IMR-90 (cell line): ENCODE results near the gene DLGAP4. TPM values are rescaled to one million over a fixed set of nuclear protein-coding genes. Genes with fewer than 3 reads are reported as not detected.

ENCODE experiments used
- ATAC-seq: fragments of 200-7000 bp; cut with Tn5 transposase; 2 replicates; pipeline ENCODE4 v1.9.1; 2020; ENCODE audit warnings: low read depth, mild to moderate bottlenecking, moderate library complexity
- BruUV-seq: library from RNA; stranded (reverse); fragments of 400-500 nt; replicated peaks from 2 replicates; lab custom pipeline; 2021; lab: Mats Ljungman, UMichigan
- CTCF ChIA-PET: fragments of 300-600 bp; formaldehyde crosslinking; extraction: SDS; loops from one replicate; lab custom pipeline; 2021; ENCODE audit warnings: antibody characterized with exemption; lab: Yijun Ruan, JAX
- POLR2A ChIA-PET: fragments of 300-600 bp; sonication (Branson Sonifier 250); formaldehyde crosslinking; loops from one replicate; lab custom pipeline; 2022; ENCODE audit warnings: antibody characterized with exemption; ENCODE audit not compliant: unreplicated experiment; lab: Charles Lee
- DNase-seq: peaks from one replicate; pipeline ENCODE4 v3.0.0; 2013
- H2AFZ ChIP-seq: replicated peaks from 2 replicates; pipeline ENCODE3; 2013; ENCODE audit warnings: low read length, mild to moderate bottlenecking; ENCODE audit not compliant: poor library complexity
- H2AK5ac ChIP-seq: 2 replicates; pipeline ENCODE4 v1.6.1; 2013; ENCODE audit warnings: low read depth, low read length, inconsistent platforms
- H2AK9ac ChIP-seq: replicated peaks from 2 replicates; pipeline ENCODE3; 2013; ENCODE audit warnings: mild to moderate bottlenecking, low read depth, low read length, moderate library complexity; ENCODE audit not compliant: poor library complexity
- H2BK120ac ChIP-seq: 2 replicates; pipeline ENCODE4 v1.6.1; 2013; ENCODE audit warnings: low read depth, low read length, inconsistent platforms
- H2BK15ac ChIP-seq: 3 replicates; pipeline ENCODE4 v1.6.1; 2013; ENCODE audit warnings: low read depth, low read length, inconsistent platforms
- H2BK20ac ChIP-seq: 2 replicates; pipeline ENCODE4 v1.6.1; 2013; ENCODE audit warnings: low read depth, mild to moderate bottlenecking, inconsistent platforms, low read length, moderate library complexity
- H2BK5ac ChIP-seq: 2 replicates; pipeline ENCODE4 v1.6.1; 2013; ENCODE audit warnings: mild to moderate bottlenecking, low read depth, low read length, inconsistent platforms; ENCODE audit not compliant: poor library complexity, severe bottlenecking
- H3K14ac ChIP-seq: replicated peaks from 2 replicates; pipeline ENCODE4 v1.6.1; 2013; ENCODE audit warnings: low read depth, low read length, inconsistent platforms
- H3K18ac ChIP-seq: 2 replicates; pipeline ENCODE4 v1.6.1; 2013; ENCODE audit warnings: low read depth, low read length, control low read depth
- H3K23ac ChIP-seq: 2 replicates; pipeline ENCODE4 v1.6.1; 2013; ENCODE audit warnings: low read depth, low read length, inconsistent platforms
- H3K27ac ChIP-seq: 2 replicates; pipeline ENCODE4 v1.5.1; 2013; ENCODE audit warnings: mild to moderate bottlenecking, control low read depth, low read length; ENCODE audit not compliant: insufficient read depth
- H3K27me3 ChIP-seq: 2 replicates; pipeline ENCODE4 v1.6.1; 2013; ENCODE audit warnings: low read length; ENCODE audit not compliant: control insufficient read depth, insufficient read depth
- H3K36me3 ChIP-seq: 2 replicates; pipeline ENCODE4 v1.6.1; 2013; ENCODE audit warnings: low read length, mixed read lengths; ENCODE audit not compliant: control insufficient read depth, insufficient read depth
- H3K4ac ChIP-seq: 2 replicates; pipeline ENCODE4 v1.6.1; 2013; ENCODE audit warnings: low read depth, low read length, inconsistent platforms
- H3K4me1 ChIP-seq: 2 replicates; pipeline ENCODE4 v1.6.1; 2013; ENCODE audit warnings: low read length, mixed read lengths; ENCODE audit not compliant: control insufficient read depth, insufficient read depth
- H3K4me2 ChIP-seq: 2 replicates; pipeline ENCODE4 v1.6.1; 2013; ENCODE audit warnings: low read depth, mild to moderate bottlenecking, control low read depth, low read length, moderate library complexity
- H3K4me3 ChIP-seq: 2 replicates; pipeline ENCODE4 v1.5.1; 2013; ENCODE audit warnings: low read depth, mild to moderate bottlenecking, control low read depth, low read length, moderate library complexity; ENCODE audit not compliant: insufficient read depth
- H3K56ac ChIP-seq: 2 replicates; pipeline ENCODE4 v1.6.1; 2013; ENCODE audit warnings: low read length, inconsistent platforms; ENCODE audit not compliant: insufficient read depth; ENCODE audit errors: extremely low read depth
- H3K79me1 ChIP-seq, 2 experiments: 2 replicates each; pipeline ENCODE4 v1.6.1; 2013; ENCODE audit warnings: low read length in 2 of 2, inconsistent platforms in 1 of 2, low read depth in 1 of 2
- H3K9ac ChIP-seq: 2 replicates; pipeline ENCODE4 v1.6.1; 2013; ENCODE audit warnings: low read depth, low read length, control low read depth
- H3K9me1 ChIP-seq: 2 replicates; pipeline ENCODE4 v1.6.1; 2013; ENCODE audit warnings: low read length, inconsistent platforms; ENCODE audit not compliant: insufficient read depth
- H3K9me3 ChIP-seq: 2 replicates; pipeline ENCODE4 v1.6.1; 2013; ENCODE audit warnings: low read length; ENCODE audit not compliant: control insufficient read depth, insufficient read depth
- H4K20me1 ChIP-seq: 2 replicates; pipeline ENCODE4 v1.6.1; 2013; ENCODE audit warnings: low read length, inconsistent platforms; ENCODE audit not compliant: insufficient read depth
- H4K5ac ChIP-seq: 2 replicates; pipeline ENCODE4 v1.6.1; 2013; ENCODE audit warnings: mild to moderate bottlenecking, low read depth, low read length, control low read depth
- H4K8ac ChIP-seq, 2 experiments: 2 replicates each; pipeline ENCODE4 v1.6.1; 2013; ENCODE audit warnings: low read depth in 2 of 2, low read length in 2 of 2, control low read depth in 1 of 2, inconsistent platforms in 1 of 2
- H4K91ac ChIP-seq: 2 replicates; pipeline ENCODE4 v1.6.1; 2013; ENCODE audit warnings: low read depth, low read length, inconsistent platforms; ENCODE audit not compliant: insufficient read depth
- CHD1 ChIP-seq: IDR thresholded peaks from 2 replicates; pipeline ENCODE4 v1.6.1; 2012; ENCODE audit warnings: low read depth, low read length, improper control_type of control experiment
- FOS ChIP-seq: fragments of 150-350 bp; IDR thresholded peaks from 2 replicates; pipeline ENCODE4 v1.6.1; 2016; ENCODE audit warnings: low read depth, low read length
- MAFK ChIP-seq: IDR thresholded peaks from 2 replicates; pipeline ENCODE4 v1.6.1; 2012; ENCODE audit warnings: low read depth, low read length, improper control_type of control experiment
- MAZ ChIP-seq: IDR thresholded peaks from 2 replicates; pipeline ENCODE4 v1.6.1; 2012; ENCODE audit warnings: low read depth, mild to moderate bottlenecking, low read length, improper control_type of control experiment, moderate library complexity, borderline replicate concordance
- MXI1 ChIP-seq: IDR thresholded peaks from 2 replicates; pipeline ENCODE4 v1.6.1; 2012; ENCODE audit warnings: low read depth, mild to moderate bottlenecking, low read length, moderate library complexity, borderline replicate concordance
- NFE2L2 ChIP-seq: fragments of 150-350 bp; IDR thresholded peaks from 2 replicates; pipeline ENCODE4 v1.6.1; 2016; ENCODE audit warnings: low read depth, mild to moderate bottlenecking, low read length
- POLR2A ChIP-seq: IDR thresholded peaks from 2 replicates; pipeline ENCODE4 v1.6.1; 2012; ENCODE audit warnings: mild to moderate bottlenecking, low read depth, low read length
- RAD21 ChIP-seq: IDR thresholded peaks from 2 replicates; pipeline ENCODE4 v1.6.1; 2012; ENCODE audit warnings: low read length, improper control_type of control experiment
- RFX5 ChIP-seq: IDR thresholded peaks from 2 replicates; pipeline ENCODE4 v1.8.0; 2012; ENCODE audit warnings: low read depth, mild to moderate bottlenecking, low read length, moderate library complexity
- USF2 ChIP-seq: fragments of 150-350 bp; IDR thresholded peaks from 2 replicates; pipeline ENCODE4 v1.6.1; 2017; ENCODE audit warnings: mild to moderate bottlenecking, antibody characterized with exemption, low read length, low read depth
- whole genome bisulfite sequencing, 2 experiments: methylation state at CpG; one replicate each; pipeline versions ENCODE4 v1.1.5 to v1.1.7; 2013; ENCODE audit warnings: missing lambda C conversion rate in 2 of 2; ENCODE audit not compliant: insufficient read length in 1 of 2; ENCODE audit errors: extremely low coverage in 2 of 2; 5-methylcytosine and 5-hydroxymethylcytosine counted together
- dilution Hi-C: fragments of 300-500 bp; cut with HindIII; formaldehyde crosslinking; loops from one replicate; pipeline ENCODE4 v1.14.3; 2018; ENCODE audit warnings: low sequenced_read_pairs; ENCODE audit not compliant: unreplicated experiment
- in situ Hi-C: fragments of 300-500 bp; cut with MboI; formaldehyde crosslinking; loops from 3 replicates; pipeline ENCODE4 v1.14.3; 2019; ENCODE audit warnings: low sequenced_read_pairs, inconsistent platforms, mixed read lengths
- intact Hi-C: fragments of 100-400 bp; cut with micrococcal nuclease; formaldehyde crosslinking; loops from 2 replicates; pipeline ENCODE4 v1.10.0; 2022
- polyA plus RNA-seq, 3 experiments: library from polyadenylated mRNA; depleted of rRNA; stranded (reverse); fragments of >200 nt; gene quantifications; 2 replicates each; pipeline ENCODE4 v1.2.3, GENCODE V29; 2012; ENCODE audit warnings: low replicate concordance in 1 of 3
- total RNA-seq: library from RNA; depleted of rRNA; stranded (reverse); fragments of >200 nt; gene quantifications from 2 replicates; pipeline ENCODE4 v1.2.3, GENCODE V29; 2012
- TF ChIP-seq, protein P1 (sequence below): fragments of 150-350 bp; IDR thresholded peaks from 2 replicates; pipeline ENCODE4 v1.6.1; 2016; ENCODE audit warnings: low read depth, mild to moderate bottlenecking, low read length, moderate library complexity, borderline replicate concordance

The DLGAP4 gene
- total and polyA plus RNA-seq, 2 of the 4 experiments (the other 2 are of a cell fraction): 32.3 to 73.2 TPM

DNA sequence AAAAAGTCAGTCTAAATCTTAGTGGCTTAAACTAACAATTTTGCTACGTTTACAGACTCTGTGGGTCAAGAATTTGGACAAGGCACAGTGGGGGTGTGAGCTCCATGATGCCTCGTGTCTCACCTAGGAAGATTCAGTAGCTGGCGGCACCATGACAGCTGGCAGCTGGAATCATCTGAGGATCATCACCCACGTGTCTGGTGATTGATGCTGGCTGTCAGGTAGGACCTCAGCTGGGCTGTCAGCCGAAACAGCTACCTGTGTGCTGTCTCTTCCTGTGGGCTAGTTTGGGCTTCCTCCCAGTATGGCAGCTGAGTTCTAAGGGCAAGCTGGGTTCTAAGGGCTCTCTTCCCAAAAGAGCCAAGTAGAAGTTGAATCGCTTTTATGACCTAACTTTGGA, 26.4 kb upstream of the DLGAP4 start:
- dilution Hi-C loops: no loop called here
- Histone ChIP-seq H4K20me1 (no peaks in the 10 kb centered on the region), H2BK120ac (no peak overlapping the region), H3K9ac (no peak overlapping the region), H3K9me3 (no peaks in the 10 kb centered on the region), H2AFZ (no peak overlapping the region), H3K18ac (no peak overlapping the region), H2BK5ac (no peak overlapping the region), H3K4me2 (no peak overlapping the region), H3K14ac (no peak overlapping the region), H2AK5ac (no peak overlapping the region), H2BK20ac (no peak overlapping the region), H2AK9ac (no peak overlapping the region), H3K23ac (no peak overlapping the region), H3K56ac (no peak overlapping the region), H3K27ac (no peak overlapping the region), H4K91ac (no peak overlapping the region), H4K5ac (no peak overlapping the region), H3K9me1 (no peaks in the 10 kb centered on the region), H3K4ac (no peak overlapping the region), H2BK15ac (no peak overlapping the region), H3K4me3 (no peak overlapping the region), H3K36me3 (no peaks in the 10 kb centered on the region), H4K8ac (no peak overlapping the region), H3K4me1 (no peaks in the 10 kb centered on the region), H3K27me3 (peaks cover 48% of the 10 kb centered on the region), H3K79me1 (no peaks in the 10 kb centered on the region)
- no TSS peak for BruUV-seq
- intact Hi-C loops: no loop called here
- DNase-seq (no peak), ATAC-seq (no peak)
- 13% methylated on average over 3 of the region's 6 CpGs; no CpG with 5 or more reads in 1 of the 2 experiments for WGBS, 2 experiments
- ChIA-PET POLR2A (no interaction called here), CTCF (no interaction called here)
- in situ Hi-C loops: no loop called here
- no peak for TF ChIP-seq MAZ
- no peak for TF ChIP-seq CHD1
- no peak for TF ChIP-seq RAD21
- TF ChIP-seq, protein P1, sequence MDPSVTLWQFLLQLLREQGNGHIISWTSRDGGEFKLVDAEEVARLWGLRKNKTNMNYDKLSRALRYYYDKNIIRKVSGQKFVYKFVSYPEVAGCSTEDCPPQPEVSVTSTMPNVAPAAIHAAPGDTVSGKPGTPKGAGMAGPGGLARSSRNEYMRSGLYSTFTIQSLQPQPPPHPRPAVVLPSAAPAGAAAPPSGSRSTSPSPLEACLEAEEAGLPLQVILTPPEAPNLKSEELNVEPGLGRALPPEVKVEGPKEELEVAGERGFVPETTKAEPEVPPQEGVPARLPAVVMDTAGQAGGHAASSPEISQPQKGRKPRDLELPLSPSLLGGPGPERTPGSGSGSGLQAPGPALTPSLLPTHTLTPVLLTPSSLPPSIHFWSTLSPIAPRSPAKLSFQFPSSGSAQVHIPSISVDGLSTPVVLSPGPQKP: no peak
- TF ChIP-seq POLR2A: no peak
- no peak for TF ChIP-seq MXI1
- TF ChIP-seq RFX5: no peak
- no peak for TF ChIP-seq USF2
- TF ChIP-seq MAFK: no peak
- no peak for TF ChIP-seq NFE2L2
- no peak for TF ChIP-seq FOS
